Activated CD4-positive, alpha-beta memory T cell treated with anti-CD3 and anti-CD28 coated beads, Interleukin-2, amount 10 ng/mL, durations not matched to agents 7 days and 5 days (primary cell): ENCODE measurements around the gene KRT9. TPM values are rescaled to one million over a fixed set of nuclear protein-coding genes. Genes with fewer than 3 reads are reported as not detected.

Source experiments
- CTCF ChIA-PET: fragments of 350-600 bp; sonication (Branson Sonifier 250); formaldehyde crosslinking; loops from one replicate; lab custom pipeline; 2021; ENCODE audit warnings: antibody characterized with exemption, inconsistent platforms; lab: Charles Lee
- POLR2A ChIA-PET: fragments of 350-600 bp; sonication (Branson Sonifier 250); formaldehyde crosslinking; loops from one replicate; lab custom pipeline; 2021; ENCODE audit warnings: antibody characterized with exemption; lab: Charles Lee
- DNase-seq: peaks from one replicate; pipeline ENCODE4 v3.0.0-alpha.2; 2020
- H3K27ac Mint-ChIP-seq: one replicate; pipeline ENCODE4 v1.8.0; 2021; ENCODE audit warnings: mild to moderate bottlenecking, mixed read lengths
- H3K27me3 Mint-ChIP-seq: one replicate; pipeline ENCODE4 v1.8.0; 2021; ENCODE audit warnings: mixed read lengths
- H3K36me3 Mint-ChIP-seq: one replicate; pipeline ENCODE4 v1.8.0; 2021; ENCODE audit warnings: low read depth, mixed read lengths
- H3K4me1 Mint-ChIP-seq: one replicate; pipeline ENCODE4 v1.8.0; 2021; ENCODE audit warnings: mixed read lengths
- H3K4me3 Mint-ChIP-seq: one replicate; pipeline ENCODE4 v1.8.0; 2021; ENCODE audit warnings: mild to moderate bottlenecking, mixed read lengths
- H3K9me3 Mint-ChIP-seq: one replicate; pipeline ENCODE4 v1.8.0; 2021; ENCODE audit warnings: mixed read lengths
- total RNA-seq, 2 experiments: library from RNA; stranded (reverse); gene quantifications; one replicate each; pipeline ENCODE4 v1.2.3, GENCODE V29; 2021

The KRT9 gene
- total RNA-seq, 2 experiments from 2014 or later: not detected

- CTCF ChIA-PET: interaction anchor here (1.4 to 9.2 kb wide), 2 partner anchors 94 to 109 kb away, joined by 4 to 184 read pairs; no protein-coding TSS in a partner anchor
- peaks cover 38% of the 10 kb centered on the region for H3K27me3 Mint-ChIP-seq
Observed at GRCh38 chr17:41555105-41555887, 16.6 kb downstream of the KRT9 start.

GRCh38 chr17:41553987-41554680 lies 17.7 kb downstream of the KRT9 start:
- Mint-ChIP-seq H3K36me3 (no peaks in the 10 kb centered on the region), H3K27ac (no peak overlapping the region), H3K4me3 (no peak overlapping the region), H3K27me3 (peaks cover 32% of the 10 kb centered on the region), H3K9me3 (no peaks in the 10 kb centered on the region), H3K4me1 (peaks cover 4% of the 10 kb centered on the region)
- ChIA-PET CTCF (interaction anchor here (9.2 kb wide), 1 partner anchor 110 kb away, joined by 184 read pairs; no protein-coding TSS in a partner anchor), POLR2A (no interaction called here)
- DNase-seq: no peak

More at GRCh38 chr17:41555105-41555887, 16.6 kb downstream of the KRT9 start:
- Mint-ChIP-seq H3K27ac (no peak overlapping the region), H3K4me1 (no peaks in the 10 kb centered on the region), H3K36me3 (no peaks in the 10 kb centered on the region), H3K9me3 (no peaks in the 10 kb centered on the region), H3K4me3 (no peak overlapping the region)
- no peak for DNase-seq
- POLR2A ChIA-PET: no interaction called here

DNA sequence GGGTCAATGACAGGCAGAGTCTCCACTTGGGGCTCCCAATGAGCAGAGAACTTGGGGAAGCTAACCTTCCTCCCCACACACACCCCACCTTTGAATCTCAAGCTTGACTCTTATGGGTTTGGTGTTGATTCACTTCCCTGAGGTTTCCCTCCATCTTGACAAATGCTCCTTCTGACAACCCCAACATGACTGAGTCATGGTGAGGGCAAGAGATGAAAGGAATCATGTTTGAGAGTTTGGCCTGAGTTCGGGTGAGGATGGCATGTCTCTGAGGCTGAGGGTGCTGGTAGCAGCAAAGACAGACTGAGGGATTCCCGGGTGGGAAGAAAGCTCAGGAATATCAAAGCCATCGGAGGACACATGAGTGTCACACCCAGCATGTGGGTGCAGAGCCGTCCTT lies 18.7 kb downstream of the KRT9 start:
- Mint-ChIP-seq H3K27me3 (peaks cover 28% of the 10 kb centered on the region), H3K9me3 (no peaks in the 10 kb centered on the region), H3K4me1 (peaks cover 13% of the 10 kb centered on the region), H3K27ac (no peak overlapping the region), H3K4me3 (no peak overlapping the region), H3K36me3 (no peaks in the 10 kb centered on the region)
- ChIA-PET POLR2A (no interaction called here), CTCF (interaction anchor here (9.2 kb wide), 1 partner anchor 111 kb away, joined by 184 read pairs; no protein-coding TSS in a partner anchor)
- no peak for DNase-seq

DNA sequence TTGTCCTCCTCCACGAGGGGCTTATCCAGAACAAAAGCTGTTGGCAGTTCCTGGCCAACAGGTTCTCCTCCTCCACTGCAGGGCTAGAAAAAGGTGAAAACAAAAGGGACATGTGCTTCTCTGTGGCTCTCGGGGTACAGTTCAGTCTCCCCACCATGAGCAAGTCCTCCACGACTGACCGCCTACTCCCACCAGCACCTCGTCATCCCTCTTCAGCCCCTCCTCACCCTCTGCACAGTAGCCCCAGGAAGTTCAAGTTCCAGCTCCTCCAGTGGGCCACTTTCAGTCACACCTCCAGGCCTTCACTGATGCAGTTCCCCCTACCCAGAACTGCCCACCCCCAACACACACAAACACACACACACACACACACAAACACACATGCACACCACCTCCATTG lies 19.4 kb downstream of the KRT9 start:
- H3K27me3 Mint-ChIP-seq: peaks cover 21% of the 10 kb centered on the region
- DNase-seq: no peak
- CTCF ChIA-PET: interaction anchor here (0.9 to 9.2 kb wide), 2 partner anchors 97 to 112 kb away, joined by 3 to 184 read pairs; no protein-coding TSS in a partner anchor
- H3K9me3 Mint-ChIP-seq: no peaks in the 10 kb centered on the region
- peaks cover 21% of the 10 kb centered on the region for H3K4me1 Mint-ChIP-seq
- no peaks in the 10 kb centered on the region for H3K36me3 Mint-ChIP-seq
- no peak overlapping the region for H3K27ac Mint-ChIP-seq
- POLR2A ChIA-PET: interaction anchor here (1.4 kb wide), 1 partner anchor 113 kb away, joined by 4 read pairs; no protein-coding TSS in a partner anchor
- H3K4me3 Mint-ChIP-seq: no peak overlapping the region

DNA sequence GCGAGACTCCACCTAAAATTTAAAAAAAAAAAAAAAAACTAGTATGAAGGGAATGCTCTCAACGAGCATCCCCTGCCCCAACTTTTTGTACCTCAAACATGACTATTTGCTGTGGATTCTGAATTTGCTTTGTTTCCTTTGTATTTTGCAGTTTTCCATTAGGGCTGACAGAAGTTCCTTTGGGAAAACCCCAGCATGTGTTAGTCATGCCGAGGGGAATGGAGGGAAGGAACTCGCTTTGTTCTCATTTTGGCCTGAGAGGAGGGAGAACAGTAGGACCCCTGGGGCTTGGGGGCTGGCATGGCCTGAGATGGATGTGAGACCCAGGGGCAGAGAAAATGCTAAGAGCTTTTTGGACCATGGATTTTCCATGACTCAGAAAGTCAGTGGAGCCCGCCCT lies 20.5 kb downstream of the KRT9 start:
- H3K27me3 Mint-ChIP-seq: peaks cover 19% of the 10 kb centered on the region

DNA sequence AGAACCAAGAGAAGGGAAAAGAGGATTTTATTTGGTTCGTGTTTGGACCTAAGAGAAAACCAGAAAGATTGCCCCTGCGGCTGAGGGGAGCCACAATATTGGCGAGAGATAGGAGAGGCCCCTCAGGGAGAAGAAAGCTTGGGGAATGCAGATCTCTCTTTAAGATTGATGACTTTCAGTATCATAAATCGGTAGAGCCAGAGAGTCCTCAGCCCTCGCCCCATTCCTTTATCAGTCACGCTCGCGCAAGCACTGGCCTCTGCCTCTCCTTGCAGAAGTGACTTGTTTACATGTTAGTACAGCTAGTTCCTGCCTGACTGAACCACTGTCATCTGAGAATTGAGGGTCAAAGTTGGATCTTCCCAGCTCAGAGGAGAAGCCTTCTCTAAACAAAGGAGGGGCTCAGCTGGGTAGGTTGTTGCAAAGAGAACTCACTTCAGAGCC lies 22.2 kb downstream of the KRT9 start:
- H3K36me3 Mint-ChIP-seq: no peaks in the 10 kb centered on the region
- peaks cover 4% of the 10 kb centered on the region for H3K9me3 Mint-ChIP-seq
- no peak overlapping the region for H3K4me3 Mint-ChIP-seq
- H3K4me1 Mint-ChIP-seq: peaks cover 21% of the 10 kb centered on the region
- ChIA-PET CTCF (interaction anchor here (0.7 to 9.2 kb wide), 45 partner anchors 9 to 903 kb away, joined by 3 to 184 read pairs (median 5); partner anchors contain the start of genes EIF1, KRT9 and KRTAP16-1), POLR2A (interaction anchor here (0.7 to 2.7 kb wide), 8 partner anchors 9 to 731 kb away, joined by 3 to 13 read pairs (median 4); partner anchors contain the start of gene EIF1)
- H3K27ac Mint-ChIP-seq: no peak overlapping the region
- H3K27me3 Mint-ChIP-seq: peaks cover 12% of the 10 kb centered on the region
- no peak for DNase-seq

More for the DNA sequence above, 20.5 kb downstream of the KRT9 start:
- DNase-seq: no peak
- Mint-ChIP-seq H3K27ac (no peak overlapping the region), H3K36me3 (no peaks in the 10 kb centered on the region), H3K9me3 (peaks cover 4% of the 10 kb centered on the region), H3K4me1 (peaks cover 21% of the 10 kb centered on the region), H3K4me3 (no peak overlapping the region)
- POLR2A ChIA-PET: interaction anchor here (0.5 to 1.4 kb wide), 2 partner anchors 114 to 696 kb away, joined by 3 to 4 read pairs; no protein-coding TSS in a partner anchor
- CTCF ChIA-PET: interaction anchor here (0.8 to 9.2 kb wide), 6 partner anchors 10 to 113 kb away, joined by 3 to 184 read pairs (median 3); no protein-coding TSS in a partner anchor

- ChIA-PET CTCF (interaction anchor here (0.6 to 9.2 kb wide), 60 partner anchors 9 to 903 kb away, joined by 3 to 184 read pairs (median 5); partner anchors contain the start of genes EIF1, KRT9 and KRTAP16-1), POLR2A (interaction anchor here (0.7 to 2.7 kb wide), 7 partner anchors 8 to 730 kb away, joined by 3 to 13 read pairs (median 4); partner anchors contain the start of gene EIF1)
- peaks cover 4% of the 10 kb centered on the region for H3K9me3 Mint-ChIP-seq
- peaks cover 21% of the 10 kb centered on the region for H3K4me1 Mint-ChIP-seq
- H3K36me3 Mint-ChIP-seq: no peaks in the 10 kb centered on the region
- peak overlapping the region; percentile 75 for H3K27ac Mint-ChIP-seq
- H3K4me3 Mint-ChIP-seq: no peak overlapping the region
- H3K27me3 Mint-ChIP-seq: peaks cover 8% of the 10 kb centered on the region
- peak; percentile 89 for DNase-seq
Observed at GRCh38 chr17:41548844-41549595, 22.8 kb downstream of the KRT9 start.

DNA sequence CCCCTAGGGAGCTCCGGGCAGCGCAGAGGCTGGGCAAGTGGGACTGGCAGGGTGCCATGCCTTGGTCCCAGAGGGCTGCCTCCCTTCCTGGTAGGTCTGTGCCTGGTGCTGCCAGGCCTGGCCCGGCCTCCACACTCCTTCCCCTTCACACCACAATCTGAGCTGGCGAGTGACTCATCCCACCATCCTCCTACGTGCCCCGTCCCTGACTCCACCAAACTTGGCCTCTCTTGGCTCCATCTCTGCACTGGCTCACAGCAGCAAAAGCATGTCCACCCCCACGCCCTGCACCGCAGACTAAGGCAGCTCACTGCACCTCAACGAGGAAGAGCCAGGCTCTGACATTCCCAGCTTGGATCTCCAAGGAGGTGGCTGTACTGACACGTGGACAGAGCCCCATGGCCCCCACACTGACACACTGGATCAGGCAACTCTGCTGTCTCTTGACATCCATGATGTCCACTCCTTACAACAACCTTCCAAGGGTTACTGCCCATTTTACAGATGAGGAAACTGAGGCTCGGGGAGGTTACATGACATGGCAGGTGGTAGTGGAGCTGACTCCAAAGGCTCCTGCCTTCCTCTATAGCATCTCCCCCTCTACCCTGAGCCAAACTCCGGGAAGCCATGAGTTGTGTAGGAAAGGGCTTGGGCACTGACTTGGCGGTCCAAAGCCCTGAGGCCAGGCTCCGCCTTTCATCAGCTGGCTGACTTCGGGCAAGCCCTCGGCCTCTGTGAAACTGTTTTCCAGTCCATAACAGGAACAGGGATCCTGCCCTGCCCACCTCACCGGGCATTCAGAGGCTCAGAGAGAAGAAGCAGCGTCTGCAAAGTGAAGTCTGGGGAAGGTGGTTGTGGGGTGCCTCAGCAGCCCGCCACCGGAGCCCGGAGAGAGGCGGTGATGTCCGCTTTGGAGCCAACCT lies 23.7 kb downstream of the KRT9 start:
- no peaks in the 10 kb centered on the region for H3K36me3 Mint-ChIP-seq
- DNase-seq: peak; percentile 64

GRCh38 chr17:41547378-41547841 lies 24.4 kb downstream of the KRT9 start:
- ChIA-PET CTCF (interaction anchor here (0.8 to 9.2 kb wide), 5 partner anchors 11 to 690 kb away, joined by 3 to 184 read pairs (median 14); no protein-coding TSS in a partner anchor), POLR2A (no interaction called here)
- H3K36me3 Mint-ChIP-seq: no peaks in the 10 kb centered on the region
- no peak overlapping the region for H3K4me3 Mint-ChIP-seq
- no peak overlapping the region for H3K27ac Mint-ChIP-seq
- DNase-seq: no peak
- H3K4me1 Mint-ChIP-seq: peaks cover 21% of the 10 kb centered on the region
- H3K27me3 Mint-ChIP-seq: peaks cover 8% of the 10 kb centered on the region
- peaks cover 4% of the 10 kb centered on the region for H3K9me3 Mint-ChIP-seq

More for the DNA sequence above, 23.7 kb downstream of the KRT9 start:
- ChIA-PET POLR2A (interaction anchor here (1.4 to 2.7 kb wide), 3 partner anchors 117 to 730 kb away, joined by 4 to 13 read pairs (median 6); partner anchors contain the start of gene EIF1), CTCF (interaction anchor here (0.7 to 9.2 kb wide), 45 partner anchors 8 to 902 kb away, joined by 3 to 184 read pairs (median 5); partner anchors contain the start of genes EIF1 and KRT9)
- Mint-ChIP-seq H3K4me3 (no peak overlapping the region), H3K27me3 (peaks cover 7% of the 10 kb centered on the region), H3K4me1 (peaks cover 21% of the 10 kb centered on the region), H3K27ac (no peak overlapping the region), H3K9me3 (peaks cover 4% of the 10 kb centered on the region)

- peaks cover 21% of the 10 kb centered on the region for H3K4me1 Mint-ChIP-seq
- H3K4me3 Mint-ChIP-seq: no peak overlapping the region
- H3K9me3 Mint-ChIP-seq: peaks cover 4% of the 10 kb centered on the region
- H3K27ac Mint-ChIP-seq: no peak overlapping the region
- no peaks in the 10 kb centered on the region for H3K36me3 Mint-ChIP-seq
- no peak for DNase-seq
- POLR2A ChIA-PET: no interaction called here
- peaks cover 8% of the 10 kb centered on the region for H3K27me3 Mint-ChIP-seq
- CTCF ChIA-PET: interaction anchor here (9.2 kb wide), 1 partner anchor 117 kb away, joined by 184 read pairs; no protein-coding TSS in a partner anchor
Observed at GRCh38 chr17:41546819-41547218, 25.0 kb downstream of the KRT9 start.
